Coronary artery (tissue), 2 donors: ENCODE data around the gene POLR2F.

Source experiments
- DNase-seq: peaks from one replicate; pipeline ENCODE4 v3.0.0-alpha.2; 2017; ENCODE audit warnings: low spot score
- H3K27ac ChIP-seq, 2 donors: fragments of 200-600 bp; sonication (generic); one replicate each; pipeline ENCODE4 v1.5.1; 2016 to 2019
- H3K4me3 ChIP-seq: fragments of 200-600 bp; sonication (generic); 2 replicates; pipeline ENCODE4 v1.5.1; 2016; ENCODE audit warnings: mild to moderate bottlenecking, moderate library complexity
- TF ChIP-seq, protein P1 (sequence below): fragments of 200-600 bp; sonication (generic); IDR thresholded peaks from one replicate; pipeline ENCODE4 v1.5.1; 2019; ENCODE audit warnings: antibody characterized with exemption

Gene POLR2F

DNA sequence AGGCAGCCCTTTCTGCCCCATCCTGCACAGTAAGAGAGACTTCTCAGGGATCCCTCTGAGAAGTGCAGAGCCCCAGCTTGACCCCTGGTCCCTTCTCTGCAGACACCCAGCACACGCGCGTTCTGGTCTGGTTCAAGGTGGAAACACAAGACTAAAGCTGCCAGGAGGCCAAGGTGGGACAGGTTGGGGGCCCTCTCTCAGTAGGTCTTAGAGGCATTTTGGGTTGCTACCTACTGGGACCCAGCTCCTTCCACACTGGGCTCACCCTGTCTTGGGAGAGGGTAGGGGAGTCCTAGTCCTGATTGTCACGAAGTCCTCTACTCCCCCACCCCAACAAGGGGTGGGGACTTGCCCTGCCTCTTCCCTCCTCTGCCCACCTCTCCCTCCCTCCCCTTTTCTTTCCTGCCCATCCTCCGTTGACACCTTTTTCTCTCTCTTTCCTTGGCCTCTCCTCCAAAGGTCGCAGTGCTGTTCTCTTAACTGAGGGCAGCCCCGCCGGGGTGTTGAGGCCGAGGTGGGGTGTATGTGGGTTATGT lies 31.6 kb downstream of the POLR2F start:
- TF ChIP-seq, protein P1, sequence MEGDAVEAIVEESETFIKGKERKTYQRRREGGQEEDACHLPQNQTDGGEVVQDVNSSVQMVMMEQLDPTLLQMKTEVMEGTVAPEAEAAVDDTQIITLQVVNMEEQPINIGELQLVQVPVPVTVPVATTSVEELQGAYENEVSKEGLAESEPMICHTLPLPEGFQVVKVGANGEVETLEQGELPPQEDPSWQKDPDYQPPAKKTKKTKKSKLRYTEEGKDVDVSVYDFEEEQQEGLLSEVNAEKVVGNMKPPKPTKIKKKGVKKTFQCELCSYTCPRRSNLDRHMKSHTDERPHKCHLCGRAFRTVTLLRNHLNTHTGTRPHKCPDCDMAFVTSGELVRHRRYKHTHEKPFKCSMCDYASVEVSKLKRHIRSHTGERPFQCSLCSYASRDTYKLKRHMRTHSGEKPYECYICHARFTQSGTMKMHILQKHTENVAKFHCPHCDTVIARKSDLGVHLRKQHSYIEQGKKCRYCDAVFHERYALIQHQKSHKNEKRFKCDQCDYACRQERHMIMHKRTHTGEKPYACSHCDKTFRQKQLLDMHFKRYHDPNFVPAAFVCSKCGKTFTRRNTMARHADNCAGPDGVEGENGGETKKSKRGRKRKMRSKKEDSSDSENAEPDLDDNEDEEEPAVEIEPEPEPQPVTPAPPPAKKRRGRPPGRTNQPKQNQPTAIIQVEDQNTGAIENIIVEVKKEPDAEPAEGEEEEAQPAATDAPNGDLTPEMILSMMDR, result no peak
- Histone ChIP-seq H3K27ac (peak overlapping the region in 1 of 2 donors; percentile 10), H3K4me3 (no peak overlapping the region)
- DNase-seq, result no peak

DNA sequence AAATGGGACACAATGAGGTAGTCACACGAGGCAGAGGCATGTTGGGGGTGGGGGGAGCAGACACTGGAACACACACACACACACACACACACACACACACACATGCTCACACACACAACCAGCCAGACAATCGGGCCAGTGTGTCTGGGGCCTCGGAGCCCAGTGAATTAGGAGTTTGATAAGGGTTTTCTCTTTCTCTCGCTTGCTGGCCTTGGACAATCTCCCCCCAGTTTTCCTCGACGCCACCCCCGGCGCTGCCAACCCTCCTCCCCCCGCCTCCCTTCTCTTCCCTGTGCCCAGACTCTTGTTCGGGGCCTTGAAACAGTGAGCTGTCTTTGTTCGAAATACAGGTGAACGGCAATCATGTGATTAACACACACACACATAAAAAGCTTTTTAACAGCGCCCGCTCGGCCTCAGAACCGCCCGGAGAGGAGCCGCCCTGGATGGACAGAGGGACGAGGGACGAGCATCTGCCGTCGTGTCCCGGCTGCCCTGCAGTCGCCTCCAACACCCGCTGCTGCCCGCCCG lies 32.3 kb downstream of the POLR2F start:
- Histone ChIP-seq H3K27ac (peak overlapping the region in 1 of 2 donors; percentile 45), H3K4me3 (peak overlapping the region; percentile 25)
- TF ChIP-seq, protein P1, result no peak
- DNase-seq, result no peak

DNA sequence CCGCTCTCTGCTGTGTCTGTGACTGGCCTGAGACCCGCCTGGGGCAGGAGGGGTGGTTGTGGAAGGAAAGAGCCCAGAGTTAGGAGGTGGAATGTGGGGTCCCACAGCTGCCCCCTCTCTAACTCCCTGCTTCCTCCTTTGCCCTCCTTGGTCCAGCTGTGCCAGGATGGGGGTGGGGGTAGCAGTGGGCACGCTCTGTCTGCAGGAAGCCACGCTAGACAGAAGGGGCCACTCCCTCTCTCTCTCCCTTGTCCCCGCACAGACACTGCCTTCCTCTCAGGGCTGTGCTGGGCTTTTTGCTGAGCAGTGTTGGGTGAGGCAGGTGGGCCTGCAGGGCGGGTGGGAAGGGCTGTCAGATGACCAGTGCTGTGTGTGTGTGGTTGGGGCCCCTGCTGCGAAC lies 32.9 kb downstream of the POLR2F start:
- H3K4me3 ChIP-seq, result peak overlapping the region; percentile 25
- H3K27ac ChIP-seq, result peak overlapping the region in 1 of 2 donors; percentile 45
- TF ChIP-seq, protein P1, result no peak
- DNase-seq, result no peak

DNA sequence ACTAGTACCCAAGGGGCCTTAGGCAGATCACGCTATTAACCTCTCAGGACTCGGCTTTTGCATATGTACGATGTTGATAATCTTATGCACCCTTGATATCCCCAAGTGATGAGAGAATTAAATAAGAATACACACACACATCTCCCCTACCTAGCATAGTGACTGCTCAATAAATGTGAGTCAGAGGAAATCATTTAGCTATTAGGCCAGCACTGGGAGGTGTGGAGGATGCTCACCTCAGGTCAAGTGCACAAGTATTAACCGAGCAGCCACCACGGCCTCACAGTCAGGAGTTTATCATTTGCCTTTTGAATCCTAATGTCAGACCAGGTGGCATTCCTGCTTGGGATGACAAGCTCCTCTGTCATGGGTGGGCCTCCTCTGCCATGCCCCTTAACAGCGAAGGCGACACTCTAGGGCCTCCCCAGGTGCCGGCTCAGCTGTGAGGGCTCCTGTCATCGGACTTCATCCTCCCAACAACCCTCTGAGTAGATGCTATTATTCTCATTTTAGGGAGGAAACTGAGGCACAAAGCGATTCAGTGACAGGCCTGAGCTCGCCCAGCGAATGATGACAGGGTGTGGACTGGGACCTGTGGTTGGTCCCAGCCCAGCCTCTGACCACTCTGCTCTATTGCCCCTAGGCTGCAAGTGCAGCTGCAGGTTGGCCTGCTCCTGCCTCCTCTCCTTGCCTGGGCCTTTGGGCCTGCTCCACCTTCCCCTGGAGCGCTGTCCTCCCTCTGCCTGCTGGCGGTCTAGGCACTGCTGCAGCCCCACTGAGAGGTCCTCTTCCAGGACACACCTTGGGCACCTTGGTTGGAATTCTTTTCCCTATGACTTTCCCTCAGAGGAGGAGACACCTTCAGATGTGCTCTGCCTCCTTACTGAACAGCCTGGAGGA lies 35.9 kb downstream of the POLR2F start:
- TF ChIP-seq, protein P1, result no peak
- Histone ChIP-seq H3K27ac (peak overlapping the region in 1 of 2 donors; percentile 4), H3K4me3 (no peak overlapping the region)
- DNase-seq, result no peak

DNA sequence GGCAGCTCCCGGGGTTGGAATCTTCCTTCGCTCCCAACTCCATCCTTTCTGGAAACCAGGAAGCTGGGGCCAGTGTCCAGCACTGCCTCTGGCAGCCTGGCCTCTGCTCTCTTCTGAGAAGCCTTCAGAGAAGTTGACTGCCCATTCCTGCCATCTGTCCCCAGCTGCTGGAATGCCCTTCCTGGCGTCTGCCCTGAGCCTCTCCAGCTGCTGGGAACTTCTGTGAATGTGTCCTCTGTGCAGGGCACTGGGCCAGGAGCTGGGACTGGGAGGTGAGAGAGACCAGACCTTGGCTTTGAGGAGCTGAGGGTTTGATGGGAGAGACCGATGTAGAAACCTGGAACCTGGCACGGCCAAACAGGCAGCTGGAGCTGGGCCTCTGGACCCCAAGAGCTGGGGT lies 36.8 kb downstream of the POLR2F start:
- no peak for DNase-seq
- H3K4me3 ChIP-seq, result no peak overlapping the region
- TF ChIP-seq, protein P1, result no peak
- H3K27ac ChIP-seq, result no peak overlapping the region

DNA sequence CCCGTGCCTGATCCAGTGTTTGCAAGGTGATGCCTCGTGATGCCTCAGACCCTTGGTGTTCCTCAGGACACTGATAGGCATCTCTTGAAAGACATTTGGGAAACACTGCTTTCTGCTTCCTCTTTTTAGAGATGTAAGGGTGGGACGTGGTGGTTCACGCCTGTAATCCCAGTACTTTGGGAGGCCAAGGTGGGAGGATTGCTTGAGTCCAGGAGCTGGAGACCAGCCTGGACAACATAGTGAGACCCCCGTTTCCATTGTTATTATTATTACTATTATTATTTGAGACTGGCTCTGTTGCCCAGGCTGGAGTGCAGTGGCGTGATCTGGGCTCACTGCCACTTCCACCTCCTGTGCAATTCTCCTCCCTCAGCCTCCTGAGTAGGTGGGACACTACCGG lies 37.4 kb downstream of the POLR2F start:
- DNase-seq, result no peak
- TF ChIP-seq, protein P1, result no peak
- H3K27ac ChIP-seq, result no peak overlapping the region
- H3K4me3 ChIP-seq, result no peak overlapping the region
